GM12891 (cell line): ENCODE measurements around the gene UBTFL1.

ENCODE experiments used
- POLR2A ChIP-seq: IDR thresholded peaks from 2 replicates; pipeline ENCODE4 v1.6.1; 2011; ENCODE audit warnings: low read depth, low read length, control low read depth
- POLR2AphosphoS5 ChIP-seq: IDR thresholded peaks from 2 replicates; pipeline ENCODE4 v1.6.1; 2011; ENCODE audit warnings: low read depth, low read length, control low read depth
- POU2F2 ChIP-seq: IDR thresholded peaks from 2 replicates; pipeline ENCODE4 v1.6.1; 2011; ENCODE audit warnings: low read depth, mild to moderate bottlenecking, control low read depth, low read length, moderate library complexity
- SPI1 ChIP-seq: IDR thresholded peaks from 2 replicates; pipeline ENCODE4 v1.6.1; 2011; ENCODE audit warnings: low read depth, low read length, control low read depth

GRCh38 chr11:90124946-90125345 lies 39.2 kb downstream of the UBTFL1 start:
- TF ChIP-seq POLR2A: no peak
- no peak for TF ChIP-seq SPI1
- no peak for TF ChIP-seq POLR2AphosphoS5
- no peak for TF ChIP-seq POU2F2
